Vagina (tissue), 2 donors: ENCODE results near the gene ANO2. TPM values are rescaled to one million over a fixed set of nuclear protein-coding genes. Genes with fewer than 3 reads are reported as not detected.

Experiments used
- DNase-seq, 2 donors: peaks; one replicate each; pipeline ENCODE4 v3.0.0-alpha.2; 2017; ENCODE audit errors: extremely low spot score in 2 of 2
- H3K27ac ChIP-seq: fragments of 200-600 bp; sonication (generic); one replicate; pipeline ENCODE4 v1.5.1; 2019
- H3K27me3 ChIP-seq: fragments of 200-600 bp; sonication (generic); one replicate; pipeline ENCODE4 v1.5.1; 2019
- H3K36me3 ChIP-seq, 2 donors: fragments of 200-600 bp; sonication (generic); one replicate each; pipeline ENCODE4 v1.5.1; 2017 to 2019
- H3K4me1 ChIP-seq: fragments of 200-600 bp; sonication (generic); one replicate; pipeline ENCODE4 v1.5.1; 2019
- H3K4me3 ChIP-seq, 2 donors: fragments of 200-600 bp; sonication (generic); 1 replicate in 1 of 2; 2 replicates in 1 of 2; pipeline ENCODE4 v1.5.1; 2016 to 2019
- H3K9me3 ChIP-seq: fragments of 200-600 bp; sonication (generic); one replicate; pipeline ENCODE4 v1.5.1; 2019
- CTCF ChIP-seq, 3 experiments: fragments of 450-650 bp in 2 of 3; fragments of 200-600 bp in 1 of 3; sonication (generic) in 1 of 3; IDR thresholded peaks; one replicate each; pipeline ENCODE4 v1.5.1; 2017 to 2019; ENCODE audit warnings: antibody characterized with exemption in 3 of 3, mild to moderate bottlenecking in 2 of 3, moderate library complexity in 2 of 3
- POLR2A ChIP-seq, 2 donors: fragments of 450-650 bp; IDR thresholded peaks; one replicate each; pipeline ENCODE4 v1.6.1; 2017; ENCODE audit warnings: antibody characterized with exemption in 2 of 2, mild to moderate bottlenecking in 2 of 2, moderate library complexity in 2 of 2
- POLR2AphosphoS5 ChIP-seq, 2 donors: sonication (generic); formaldehyde crosslinking; IDR thresholded peaks; one replicate each; pipeline ENCODE4 v1.9.0; 2017; ENCODE audit warnings: antibody characterized with exemption in 2 of 2, mild to moderate bottlenecking in 2 of 2, low read depth in 1 of 2; ENCODE audit not compliant: insufficient read depth in 1 of 2
- intact Hi-C: fragments of 100-400 bp; cut with DNase I; formaldehyde crosslinking; loops from one replicate; pipeline ENCODE4 v1.15.1; 2023
- total RNA-seq: library from RNA; depleted of rRNA; stranded (reverse); fragments of >200 nt; gene quantifications from one replicate; pipeline ENCODE4 v1.2.3, GENCODE V29; 2016

ANO2 gene
- total RNA-seq, 1 donor from 2014 or later, result 18.7 TPM

- intact Hi-C loops, result no loop called here
- Histone ChIP-seq H3K27ac (no peak overlapping the region), H3K4me1 (no peaks in the 10 kb centered on the region), H3K36me3 (no peaks in the 10 kb centered on the region), H3K4me3 (no peak overlapping the region), H3K27me3 (no peaks in the 10 kb centered on the region), H3K9me3 (no peaks in the 10 kb centered on the region)
- no peak for DNase-seq
- no peak for TF ChIP-seq CTCF (IDR thresholded peaks at IDR 0.05)
- no peak for TF ChIP-seq POLR2AphosphoS5 (IDR thresholded peaks at IDR 0.05; ENCODE audit: insufficient read depth in 1 of 2, low read depth in 1 of 2)
- TF ChIP-seq POLR2A (IDR thresholded peaks at IDR 0.05), result no peak
Measured at GRCh38 chr12:5792343-5792742, 152.7 kb downstream of the ANO2 start.

GRCh38 chr12:5789469-5789968 lies 155.5 kb downstream of the ANO2 start:
- Histone ChIP-seq H3K27me3 (no peaks in the 10 kb centered on the region), H3K36me3 (no peaks in the 10 kb centered on the region), H3K9me3 (no peaks in the 10 kb centered on the region), H3K4me3 (no peak overlapping the region), H3K4me1 (no peaks in the 10 kb centered on the region), H3K27ac (no peak overlapping the region)
- no peak for TF ChIP-seq POLR2A (IDR thresholded peaks at IDR 0.05)
- no peak for TF ChIP-seq CTCF (IDR thresholded peaks at IDR 0.05)
- no peak for TF ChIP-seq POLR2AphosphoS5 (IDR thresholded peaks at IDR 0.05; ENCODE audit: insufficient read depth in 1 of 2, low read depth in 1 of 2)
- intact Hi-C loops, result no loop called here
- DNase-seq, result no peak

- no peak for TF ChIP-seq POLR2A (IDR thresholded peaks at IDR 0.05)
- TF ChIP-seq CTCF (IDR thresholded peaks at IDR 0.05), result no peak
- TF ChIP-seq POLR2AphosphoS5 (IDR thresholded peaks at IDR 0.05; ENCODE audit: insufficient read depth in 1 of 2, low read depth in 1 of 2), result no peak
- intact Hi-C loops, result no loop called here
- DNase-seq, result no peak
- Histone ChIP-seq H3K36me3 (no peaks in the 10 kb centered on the region), H3K9me3 (no peaks in the 10 kb centered on the region), H3K4me3 (no peak overlapping the region), H3K4me1 (no peaks in the 10 kb centered on the region), H3K27ac (no peak overlapping the region), H3K27me3 (no peaks in the 10 kb centered on the region)
Measured at GRCh38 chr12:5787828-5788227, 157.2 kb downstream of the ANO2 start.

GRCh38 chr12:5785601-5786000 lies 159.5 kb downstream of the ANO2 start:
- DNase-seq, result peak in 1 of 2 donors; percentile 72
- no peaks in the 10 kb centered on the region for H3K27me3 ChIP-seq
- no peak overlapping the region for H3K4me3 ChIP-seq
- H3K9me3 ChIP-seq, result no peaks in the 10 kb centered on the region
- intact Hi-C loops, result no loop called here
- no peak overlapping the region for H3K27ac ChIP-seq
- no peaks in the 10 kb centered on the region for H3K4me1 ChIP-seq
- no peaks in the 10 kb centered on the region for H3K36me3 ChIP-seq
- TF ChIP-seq POLR2AphosphoS5 (IDR thresholded peaks at IDR 0.05; ENCODE audit: insufficient read depth in 1 of 2, low read depth in 1 of 2), result no peak
- TF ChIP-seq CTCF (IDR thresholded peaks at IDR 0.05), result no peak
- no peak for TF ChIP-seq POLR2A (IDR thresholded peaks at IDR 0.05)

- H3K27ac ChIP-seq, result no peak overlapping the region
- no peaks in the 10 kb centered on the region for H3K27me3 ChIP-seq
- no peak overlapping the region for H3K4me3 ChIP-seq
- intact Hi-C loops, result no loop called here
- no peaks in the 10 kb centered on the region for H3K36me3 ChIP-seq
- no peaks in the 10 kb centered on the region for H3K9me3 ChIP-seq
- TF ChIP-seq CTCF (IDR thresholded peaks at IDR 0.05) (no peak), POLR2A (IDR thresholded peaks at IDR 0.05) (no peak), POLR2AphosphoS5 (IDR thresholded peaks at IDR 0.05; ENCODE audit: insufficient read depth in 1 of 2, low read depth in 1 of 2) (no peak)
- H3K4me1 ChIP-seq, result no peaks in the 10 kb centered on the region
- DNase-seq, result peak; percentile 54 to 67
Measured at GRCh38 chr12:5784462-5785130, 160.5 kb downstream of the ANO2 start.
